Endodermal cell (in vitro differentiated cells): ENCODE results near the gene LDLRAD4. TPM values are rescaled to one million over a fixed set of nuclear protein-coding genes. Genes with fewer than 3 reads are reported as not detected.
A peak's percentile ranks its signal among the peaks of the same experiment; 100 is the strongest.

ENCODE experiments used
- DNase-seq: peaks from one replicate; pipeline ENCODE4 v3.0.0-alpha.2; 2017
- H3K27ac ChIP-seq: 2 replicates; pipeline ENCODE4 v1.5.1; 2013; ENCODE audit warnings: mild to moderate bottlenecking, low read depth, low read length, moderate library complexity
- H3K27me3 ChIP-seq: 2 replicates; pipeline ENCODE4 v1.6.1; 2013; ENCODE audit warnings: mild to moderate bottlenecking, low read length, moderate library complexity; ENCODE audit not compliant: insufficient read depth, control insufficient read depth, poor library complexity, severe bottlenecking
- H3K36me3 ChIP-seq: 2 replicates; pipeline ENCODE4 v1.7.0; 2013; ENCODE audit warnings: mild to moderate bottlenecking, low read length, moderate library complexity; ENCODE audit not compliant: control insufficient read depth, insufficient read depth
- H3K4me1 ChIP-seq: one replicate; pipeline ENCODE4 v1.7.0; 2013; ENCODE audit warnings: low read length; ENCODE audit not compliant: control insufficient read depth, insufficient read depth
- H3K4me3 ChIP-seq: 2 replicates; pipeline ENCODE4 v1.5.1; 2013; ENCODE audit warnings: mild to moderate bottlenecking, low read length, moderate library complexity
- H3K9ac ChIP-seq: 2 replicates; pipeline ENCODE4 v1.6.1; 2013; ENCODE audit warnings: mild to moderate bottlenecking, low read length, moderate library complexity; ENCODE audit not compliant: poor library complexity, severe bottlenecking; ENCODE audit errors: extremely low read depth
- H3K9me3 ChIP-seq: 2 replicates; pipeline ENCODE4 v1.6.1; 2013; ENCODE audit warnings: mild to moderate bottlenecking, low read length, moderate library complexity; ENCODE audit not compliant: control insufficient read depth
- H3K27ac Mint-ChIP-seq: 2 replicates; pipeline ENCODE4 v1.8.0; 2020; ENCODE audit warnings: mixed read lengths
- H3K27me3 Mint-ChIP-seq: 2 replicates; pipeline ENCODE4 v1.8.0; 2021; ENCODE audit warnings: mild to moderate bottlenecking, mixed read lengths; ENCODE audit not compliant: insufficient read depth
- H3K36me3 Mint-ChIP-seq: 2 replicates; pipeline ENCODE4 v1.8.0; 2020; ENCODE audit warnings: low read depth, mixed read lengths
- H3K4me1 Mint-ChIP-seq: 2 replicates; pipeline ENCODE4 v1.8.0; 2020; ENCODE audit warnings: mixed read lengths
- H3K4me3 Mint-ChIP-seq: 2 replicates; pipeline ENCODE4 v1.8.0; 2020; ENCODE audit warnings: mild to moderate bottlenecking, moderate library complexity, mixed read lengths
- H3K9me3 Mint-ChIP-seq: 2 replicates; pipeline ENCODE4 v1.8.0; 2020; ENCODE audit warnings: mild to moderate bottlenecking, mixed read lengths
- CTCF ChIP-seq: fragments of 200-600 bp; sonication (generic); conservative IDR thresholded peaks from 2 replicates; pipeline ENCODE4 v1.5.0; 2021; ENCODE audit warnings: antibody characterized with exemption, mild to moderate bottlenecking
- WGBS, 2 experiments: methylation state at CpG; one replicate each; pipeline versions ENCODE4 v1.1.5 to v1.1.7; 2013; ENCODE audit warnings: missing lambda C conversion rate in 2 of 2, mixed read lengths in 1 of 2; ENCODE audit not compliant: insufficient coverage in 1 of 2, insufficient read length in 1 of 2; 5-methylcytosine and 5-hydroxymethylcytosine counted together
- total RNA-seq, 2 donors: library from RNA; stranded (reverse); fragmentation: NEBNext Ultra II Directional in 1 of 2; extraction: Animal tissue kit (Norgen Biotek cat#: 25700) in 1 of 2; gene quantifications; 2 replicates in 1 of 2; 3 replicates in 1 of 2; pipeline ENCODE4 v1.2.1, GENCODE V29; 2021

Gene LDLRAD4
- total RNA-seq, 2 donors from 2014 or later, result 14.9 to 15.1 TPM

- peaks cover 8% of the 10 kb centered on the region for H3K4me1 Mint-ChIP-seq
- WGBS, 2 experiments, result 50 to 94% methylated on average over 1 to 7 of the region's 7 CpGs
- Histone ChIP-seq H3K9me3 (no peaks in the 10 kb centered on the region), H3K27ac (no peak overlapping the region), H3K4me1 (no peaks in the 10 kb centered on the region), H3K4me3 (no peak overlapping the region), H3K27me3 (no peaks in the 10 kb centered on the region), H3K9ac (no peak overlapping the region), H3K36me3 (no peaks in the 10 kb centered on the region)
- H3K36me3 Mint-ChIP-seq, result no peaks in the 10 kb centered on the region
- peak; percentile 16 for DNase-seq
- H3K4me3 Mint-ChIP-seq, result no peak overlapping the region
- no peaks in the 10 kb centered on the region for H3K9me3 Mint-ChIP-seq
- H3K27me3 Mint-ChIP-seq, result no peaks in the 10 kb centered on the region
- no peak for TF ChIP-seq CTCF
- H3K27ac Mint-ChIP-seq, result no peak overlapping the region
Measured at GRCh38 chr18:13439461-13439860, 220.9 kb downstream of the LDLRAD4 start.

GRCh38 chr18:13440277-13441248 is 222.0 kb downstream of the LDLRAD4 start:
- peaks cover 8% of the 10 kb centered on the region for H3K4me1 Mint-ChIP-seq

DNA sequence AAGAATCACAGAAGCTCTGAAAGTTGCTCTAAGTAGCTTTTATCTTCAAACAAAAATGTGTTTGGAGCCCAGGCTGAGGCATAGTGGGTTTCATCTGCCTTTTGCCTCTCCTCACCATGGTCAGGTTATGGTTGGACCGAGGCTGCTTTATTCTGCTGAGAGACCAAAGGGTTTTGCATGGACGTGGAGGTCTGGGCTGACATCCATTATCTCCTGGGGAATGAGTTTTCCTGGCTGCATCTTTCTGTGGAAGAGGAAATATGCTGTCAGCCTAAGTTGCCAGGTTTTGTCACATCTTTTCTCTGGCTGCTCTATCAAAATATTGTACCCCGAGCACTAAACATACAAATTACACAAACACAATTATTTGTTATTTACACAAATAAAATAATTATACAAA is 223.2 kb downstream of the LDLRAD4 start:
- Mint-ChIP-seq H3K36me3 (no peaks in the 10 kb centered on the region), H3K4me3 (no peak overlapping the region), H3K9me3 (no peaks in the 10 kb centered on the region), H3K27ac (no peak overlapping the region), H3K27me3 (no peaks in the 10 kb centered on the region), H3K4me1 (peaks cover 8% of the 10 kb centered on the region)
- H3K36me3 ChIP-seq, result no peaks in the 10 kb centered on the region
- H3K9me3 ChIP-seq, result no peaks in the 10 kb centered on the region
- peaks cover 3% of the 10 kb centered on the region for H3K4me1 ChIP-seq
- 80 to 100% methylated on average over 1 to 3 of the region's 3 CpGs for WGBS, 2 experiments
- H3K9ac ChIP-seq, result no peak overlapping the region
- H3K27me3 ChIP-seq, result no peaks in the 10 kb centered on the region
- H3K4me3 ChIP-seq, result no peak overlapping the region
- no peak overlapping the region for H3K27ac ChIP-seq
- DNase-seq, result no peak
- no peak for TF ChIP-seq CTCF

More at GRCh38 chr18:13440277-13441248, 222.0 kb downstream of the LDLRAD4 start:
- no peaks in the 10 kb centered on the region for H3K9me3 ChIP-seq
- H3K36me3 Mint-ChIP-seq, result no peaks in the 10 kb centered on the region
- no peak overlapping the region for H3K4me3 ChIP-seq
- no peaks in the 10 kb centered on the region for H3K4me1 ChIP-seq
- H3K36me3 ChIP-seq, result no peaks in the 10 kb centered on the region
- TF ChIP-seq CTCF, result no peak
- WGBS, 2 experiments, result 92 to 93% methylated on average over 17 to 25 of the region's 25 CpGs
- H3K4me3 Mint-ChIP-seq, result no peak overlapping the region
- no peak overlapping the region for H3K9ac ChIP-seq
- H3K27ac Mint-ChIP-seq, result no peak overlapping the region
- H3K9me3 Mint-ChIP-seq, result no peaks in the 10 kb centered on the region
- no peak for DNase-seq
- peak overlapping the region; percentile 55 for H3K27ac ChIP-seq
- H3K27me3 ChIP-seq, result no peaks in the 10 kb centered on the region
- no peaks in the 10 kb centered on the region for H3K27me3 Mint-ChIP-seq
